IPS-20b (cell line): ENCODE measurements around the gene KIF5C.

Source experiments
- H3K27ac ChIP-seq: one replicate; pipeline ENCODE4 v1.5.1; 2013; ENCODE audit warnings: low read length
- H3K27me3 ChIP-seq: 2 replicates; pipeline ENCODE4 v1.6.1; 2013; ENCODE audit warnings: mild to moderate bottlenecking, low read length, inconsistent platforms; ENCODE audit not compliant: insufficient read depth
- H3K36me3 ChIP-seq: 2 replicates; pipeline ENCODE4 v1.6.1; 2013; ENCODE audit warnings: low read depth, mild to moderate bottlenecking, inconsistent platforms, low read length, moderate library complexity; ENCODE audit not compliant: insufficient read depth
- H3K4me1 ChIP-seq: 2 replicates; pipeline ENCODE4 v1.6.1; 2013; ENCODE audit warnings: mild to moderate bottlenecking, control low read depth, inconsistent platforms, low read length, moderate library complexity; ENCODE audit not compliant: insufficient read depth
- H3K4me3 ChIP-seq: 2 replicates; pipeline ENCODE4 v1.5.1; 2013; ENCODE audit warnings: mild to moderate bottlenecking, low read length, inconsistent platforms
- H3K9ac ChIP-seq: 2 replicates; pipeline ENCODE4 v1.6.1; 2013; ENCODE audit warnings: low read depth, mild to moderate bottlenecking, inconsistent platforms, low read length, moderate library complexity
- H3K9me3 ChIP-seq: 2 replicates; pipeline ENCODE4 v1.6.1; 2013; ENCODE audit warnings: mild to moderate bottlenecking, low read depth, low read length, inconsistent platforms; ENCODE audit not compliant: insufficient read depth

Gene KIF5C

DNA sequence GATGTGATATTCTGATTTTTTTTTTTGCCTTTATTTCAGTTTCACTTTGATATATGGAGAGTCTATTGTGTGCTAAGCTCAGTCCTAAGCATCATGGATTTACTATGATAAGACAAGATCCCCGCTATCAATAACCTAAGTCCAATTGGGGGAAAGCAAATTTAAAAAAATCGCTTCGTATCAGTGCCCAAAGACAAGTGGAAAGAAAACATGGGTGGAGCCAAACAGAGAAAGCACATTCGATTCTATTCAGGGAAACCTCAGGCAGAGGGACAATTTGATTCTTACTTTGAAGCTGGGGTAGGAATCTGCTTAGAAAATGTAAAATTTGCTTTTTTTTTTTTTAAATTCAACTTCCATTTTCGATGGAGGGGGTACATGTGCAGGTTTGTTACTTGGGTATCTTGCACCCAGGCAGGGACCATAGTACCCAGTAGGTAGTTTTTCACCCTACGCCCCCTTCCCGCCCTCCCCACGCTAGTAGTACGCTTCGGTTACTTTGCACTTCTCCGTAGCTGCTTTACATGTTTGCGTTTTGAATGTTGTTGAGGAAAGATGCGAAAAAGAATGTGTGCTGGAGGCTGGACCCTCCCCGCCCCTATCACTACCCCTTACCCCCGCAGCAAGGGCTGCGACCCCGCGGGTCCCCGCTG is 12.4 kb downstream of the KIF5C start:
- Histone ChIP-seq H3K36me3 (0 out of 2 replicates have a peak, but pooled peaks cover 5% of the 10 kb centered on the region), H3K27me3 (no peaks in the 10 kb centered on the region), H3K4me3 (peak overlapping the region; percentile 75), H3K27ac (no peak overlapping the region), H3K9me3 (peaks cover 7% of the 10 kb centered on the region), H3K4me1 (peaks cover 9% of the 10 kb centered on the region; the same call in 1 of the 2 replicates), H3K9ac (peak overlapping the region; percentile 60; the same call in 1 of the 2 replicates)

GRCh38 chr2:148888003-148888501 is 13.0 kb downstream of the KIF5C start:
- Histone ChIP-seq H3K27ac (no peak overlapping the region), H3K4me1 (peaks cover 9% of the 10 kb centered on the region; the same call in 1 of the 2 replicates), H3K9me3 (peaks cover 13% of the 10 kb centered on the region), H3K36me3 (0 out of 2 replicates have a peak, but pooled peaks cover 5% of the 10 kb centered on the region), H3K4me3 (peak overlapping the region; percentile 75), H3K9ac (peak overlapping the region; percentile 60; the same call in 1 of the 2 replicates), H3K27me3 (no peaks in the 10 kb centered on the region)

DNA sequence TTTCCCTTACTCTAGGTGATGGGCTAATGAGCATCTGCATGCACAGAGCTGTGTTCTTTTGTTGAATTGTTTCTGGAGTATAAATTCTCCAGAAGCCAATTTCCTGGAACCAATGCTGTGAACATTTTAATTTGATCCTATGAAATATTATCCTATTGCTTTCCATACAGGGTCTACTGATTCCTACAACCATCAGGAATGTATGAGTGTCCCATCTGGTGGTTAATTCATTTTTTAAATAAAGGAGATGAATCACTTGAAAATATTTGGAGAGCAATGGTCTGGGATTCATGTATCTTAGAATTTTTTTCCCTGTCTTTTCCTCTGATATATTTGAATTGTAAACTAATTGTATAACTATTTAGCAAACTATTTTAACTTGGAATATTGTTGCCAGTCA is 14.0 kb downstream of the KIF5C start:
- H3K4me3 ChIP-seq, result peak overlapping the region; percentile 75; the same call in 1 of the 2 replicates
- peaks cover 17% of the 10 kb centered on the region for H3K9me3 ChIP-seq
- no peak overlapping the region for H3K27ac ChIP-seq
- no peaks in the 10 kb centered on the region for H3K27me3 ChIP-seq
- H3K9ac ChIP-seq, result no peak overlapping the region
- 0 out of 2 replicates have a peak, but pooled peaks cover 5% of the 10 kb centered on the region for H3K36me3 ChIP-seq
- peaks cover 9% of the 10 kb centered on the region; the same call in 1 of the 2 replicates for H3K4me1 ChIP-seq

DNA sequence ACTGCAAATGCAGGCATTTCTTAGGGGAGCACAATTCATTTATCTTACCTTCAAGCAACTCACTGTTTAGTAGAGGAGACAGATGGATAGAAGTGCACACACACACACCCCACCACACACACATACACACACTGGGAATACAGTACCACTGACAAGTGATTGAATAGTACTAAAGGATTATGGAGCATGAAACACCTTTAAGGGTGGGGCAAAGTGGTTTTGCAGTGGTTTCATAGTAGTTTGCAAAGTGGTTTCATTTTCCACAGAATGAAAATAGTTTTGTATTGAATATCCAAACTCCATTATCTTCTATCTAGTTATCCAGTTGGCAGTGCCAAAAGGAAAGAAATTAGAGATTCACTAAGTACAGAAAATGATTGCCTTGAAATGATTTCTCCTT is 18.9 kb downstream of the KIF5C start:
- no peak overlapping the region for H3K4me3 ChIP-seq
- no peak overlapping the region for H3K27ac ChIP-seq
- H3K9me3 ChIP-seq, result peaks cover 17% of the 10 kb centered on the region
- no peaks in the 10 kb centered on the region for H3K27me3 ChIP-seq
- H3K9ac ChIP-seq, result no peak overlapping the region
- 0 out of 2 replicates have a peak, but pooled peaks cover 5% of the 10 kb centered on the region for H3K36me3 ChIP-seq
- no peaks in the 10 kb centered on the region for H3K4me1 ChIP-seq

DNA sequence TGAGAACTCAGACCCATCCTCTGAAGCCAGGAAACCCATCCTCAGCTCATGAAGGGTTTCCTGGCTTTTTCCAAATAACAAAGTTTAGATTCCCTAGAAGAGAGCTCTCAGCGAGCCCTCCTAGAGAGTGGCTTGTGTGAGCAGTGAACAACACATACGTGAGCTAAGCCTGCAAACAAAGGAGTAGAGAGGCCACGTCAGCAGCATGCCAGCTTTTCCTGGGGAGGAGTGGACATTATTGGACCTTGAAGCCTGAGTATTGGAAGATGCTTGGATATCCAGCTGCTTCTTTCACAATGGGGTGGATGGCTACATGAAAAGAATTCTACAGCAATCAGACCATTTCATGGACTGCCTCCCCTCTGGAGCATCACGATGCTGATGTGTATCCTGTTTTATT is 21.1 kb downstream of the KIF5C start:
- Histone ChIP-seq H3K4me1 (no peaks in the 10 kb centered on the region; the same call in 1 of the 2 replicates), H3K36me3 (no peaks in the 10 kb centered on the region), H3K27ac (no peak overlapping the region), H3K9me3 (peaks cover 17% of the 10 kb centered on the region), H3K27me3 (no peaks in the 10 kb centered on the region), H3K4me3 (no peak overlapping the region), H3K9ac (no peak overlapping the region)

DNA sequence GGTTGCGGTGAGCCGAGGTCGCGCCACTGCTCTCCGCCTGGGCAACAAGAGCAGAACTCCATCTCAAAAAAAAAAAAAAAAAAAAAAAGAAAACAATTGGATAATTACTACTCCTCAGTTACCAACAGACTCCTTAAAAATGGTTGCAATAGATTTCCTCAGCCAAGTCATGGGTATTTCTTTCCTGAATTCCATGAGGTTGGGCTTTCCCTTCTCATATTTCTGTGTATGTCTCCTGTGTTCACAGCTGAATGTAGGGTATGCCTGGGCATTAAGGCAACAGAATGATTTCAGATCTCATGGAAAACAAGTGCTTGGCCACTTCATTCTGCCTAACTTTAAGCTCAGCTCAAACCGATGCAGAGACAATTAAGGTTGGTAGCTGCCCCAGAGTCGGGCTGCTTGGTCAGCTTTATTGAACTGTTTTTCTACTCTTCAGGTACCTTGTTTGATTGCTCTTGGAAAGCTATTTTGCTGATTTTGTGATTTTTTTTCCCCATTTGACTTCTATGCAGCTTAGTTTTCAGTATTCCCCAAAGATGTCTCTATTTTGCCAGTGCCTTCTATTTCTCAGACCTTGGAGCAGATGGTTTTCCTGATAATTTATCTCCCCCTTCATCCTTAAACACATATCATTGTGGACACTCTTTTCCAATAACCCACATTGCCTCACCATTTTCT is 24.8 kb downstream of the KIF5C start:
- no peaks in the 10 kb centered on the region for H3K27me3 ChIP-seq
- H3K27ac ChIP-seq, result no peak overlapping the region
- H3K4me3 ChIP-seq, result no peak overlapping the region
- no peak overlapping the region for H3K9ac ChIP-seq
- no peaks in the 10 kb centered on the region for H3K36me3 ChIP-seq
- no peaks in the 10 kb centered on the region for H3K9me3 ChIP-seq
- H3K4me1 ChIP-seq, result no peaks in the 10 kb centered on the region; the same call in 1 of the 2 replicates

GRCh38 chr2:148900350-148900837 is 25.4 kb downstream of the KIF5C start:
- no peak overlapping the region for H3K9ac ChIP-seq
- no peak overlapping the region for H3K27ac ChIP-seq
- H3K9me3 ChIP-seq, result no peaks in the 10 kb centered on the region
- no peaks in the 10 kb centered on the region for H3K36me3 ChIP-seq
- H3K27me3 ChIP-seq, result no peaks in the 10 kb centered on the region
- H3K4me3 ChIP-seq, result no peak overlapping the region
- no peaks in the 10 kb centered on the region; the same call in 1 of the 2 replicates for H3K4me1 ChIP-seq

GRCh38 chr2:148901142-148901541 is 26.1 kb downstream of the KIF5C start:
- no peak overlapping the region for H3K9ac ChIP-seq
- H3K27ac ChIP-seq, result no peak overlapping the region
- H3K4me1 ChIP-seq, result no peaks in the 10 kb centered on the region; the same call in 1 of the 2 replicates
- no peaks in the 10 kb centered on the region for H3K9me3 ChIP-seq
- H3K36me3 ChIP-seq, result no peaks in the 10 kb centered on the region
- no peaks in the 10 kb centered on the region for H3K27me3 ChIP-seq
- H3K4me3 ChIP-seq, result no peak overlapping the region

DNA sequence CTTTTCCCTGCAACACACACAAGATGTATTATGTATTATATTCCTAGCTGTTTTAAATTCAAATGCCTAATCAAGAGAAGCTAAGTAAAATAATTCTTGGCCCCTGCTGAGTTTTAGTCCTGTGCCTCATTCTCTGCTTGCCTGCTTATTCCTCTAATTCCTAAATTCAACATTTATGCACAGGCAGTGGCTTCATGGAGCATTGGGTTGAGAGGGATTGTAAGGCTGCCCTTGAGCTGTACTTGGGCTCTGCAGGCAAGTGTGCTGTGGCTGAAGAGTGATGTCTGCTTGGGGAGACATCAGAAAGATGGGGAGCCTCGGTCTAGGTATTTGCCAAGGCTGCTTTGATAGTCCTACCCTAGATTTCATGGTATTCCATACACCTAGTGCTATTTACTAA is 27.8 kb downstream of the KIF5C start:
- Histone ChIP-seq H3K36me3 (no peaks in the 10 kb centered on the region), H3K27ac (no peak overlapping the region), H3K9ac (no peak overlapping the region), H3K9me3 (no peaks in the 10 kb centered on the region), H3K4me1 (no peaks in the 10 kb centered on the region; the same call in 1 of the 2 replicates), H3K27me3 (no peaks in the 10 kb centered on the region), H3K4me3 (no peak overlapping the region)

GRCh38 chr2:148903294-148903693 is 28.3 kb downstream of the KIF5C start:
- Histone ChIP-seq H3K27me3 (no peaks in the 10 kb centered on the region), H3K36me3 (no peaks in the 10 kb centered on the region), H3K27ac (no peak overlapping the region), H3K4me1 (no peaks in the 10 kb centered on the region; the same call in 1 of the 2 replicates), H3K9me3 (no peaks in the 10 kb centered on the region), H3K9ac (no peak overlapping the region), H3K4me3 (no peak overlapping the region)

GRCh38 chr2:148903979-148904378 is 29.0 kb downstream of the KIF5C start:
- H3K4me3 ChIP-seq, result no peak overlapping the region
- H3K27ac ChIP-seq, result no peak overlapping the region
- no peaks in the 10 kb centered on the region for H3K9me3 ChIP-seq
- H3K9ac ChIP-seq, result no peak overlapping the region
- no peaks in the 10 kb centered on the region for H3K36me3 ChIP-seq
- no peaks in the 10 kb centered on the region for H3K27me3 ChIP-seq
- peaks cover 1% of the 10 kb centered on the region; the same call in 1 of the 2 replicates for H3K4me1 ChIP-seq
